Measurements from ENCODE around the gene ZNF343. TPM values are rescaled to one million over a fixed set of nuclear protein-coding genes. Genes with fewer than 3 reads are reported as not detected.
A peak's percentile ranks its signal among the peaks of the same experiment; 100 is the strongest.

ZNF343 gene
- total RNA-seq (2021) (13.8 and 16.2 TPM in 2 replicates), Bru-seq, nascent RNA (percentile 53 among the genes with signal in this experiment), BruChase-seq, experiment 1, labeled RNA remaining after a 2-hour chase (percentile 59 among the genes with signal in this experiment), BruChase-seq, experiment 2, labeled RNA remaining after a 6-hour chase (percentile 60 among the genes with signal in this experiment)
- long read RNA-seq, transcript ZNF343-201 (6 exons, 3,632 nt): major isoform, 8 of 17 reads
- long read RNA-seq, partial matches to known transcripts: 0 of 17 reads
- long read RNA-seq, other reads (novel, unspliced or antisense): 9 of 17 reads

DNA sequence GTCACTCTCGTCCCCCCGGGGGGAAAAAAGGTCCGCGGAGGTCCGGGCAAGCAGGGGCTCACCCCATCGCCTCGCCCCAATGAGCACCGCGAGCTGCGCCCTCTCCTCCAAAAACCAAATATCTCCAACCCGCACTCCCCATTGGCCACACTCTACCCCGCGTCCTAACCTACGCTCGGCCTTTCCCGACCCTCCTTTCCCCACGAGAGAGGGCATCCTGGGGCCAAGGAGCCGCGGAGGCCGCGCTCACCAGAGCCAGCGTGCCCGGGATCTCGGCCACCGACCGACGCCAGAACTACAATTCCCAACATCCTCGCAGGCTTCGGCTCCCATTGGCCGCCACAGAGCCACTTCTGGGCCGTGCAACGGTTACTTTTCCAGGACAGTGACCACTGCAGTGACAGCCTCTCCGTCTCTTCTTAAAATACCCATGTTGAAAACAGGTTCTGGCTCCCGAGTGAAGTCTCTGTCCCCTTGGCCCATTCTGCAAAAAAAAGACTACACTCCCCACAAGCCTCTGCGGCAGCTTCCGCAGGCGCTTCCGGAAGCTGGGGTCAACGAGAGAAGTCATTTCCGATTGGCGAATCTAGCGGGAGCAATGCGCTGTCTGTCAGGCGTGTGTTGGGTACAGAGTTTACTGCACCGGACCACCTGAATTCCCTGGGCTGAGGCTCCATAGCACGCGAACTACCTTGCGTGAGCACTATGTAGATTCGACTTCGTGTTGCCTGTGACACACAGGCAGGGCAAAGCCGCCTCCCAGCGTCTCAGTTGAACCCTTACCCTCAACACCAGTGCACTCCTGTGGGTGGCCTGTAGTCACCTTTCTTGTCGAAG is at the start of gene ZNF343:
TSS of gene ZNF343 (minus strand) at position 285 of the 837 bp plus-strand sequence. CDS start 15,020 bp downstream, outside the sequence.
- intact Hi-C loops (cut with micrococcal nuclease; ENCODE audit: unreplicated experiment): no loop called here
- TF ChIP-seq, protein P1, sequence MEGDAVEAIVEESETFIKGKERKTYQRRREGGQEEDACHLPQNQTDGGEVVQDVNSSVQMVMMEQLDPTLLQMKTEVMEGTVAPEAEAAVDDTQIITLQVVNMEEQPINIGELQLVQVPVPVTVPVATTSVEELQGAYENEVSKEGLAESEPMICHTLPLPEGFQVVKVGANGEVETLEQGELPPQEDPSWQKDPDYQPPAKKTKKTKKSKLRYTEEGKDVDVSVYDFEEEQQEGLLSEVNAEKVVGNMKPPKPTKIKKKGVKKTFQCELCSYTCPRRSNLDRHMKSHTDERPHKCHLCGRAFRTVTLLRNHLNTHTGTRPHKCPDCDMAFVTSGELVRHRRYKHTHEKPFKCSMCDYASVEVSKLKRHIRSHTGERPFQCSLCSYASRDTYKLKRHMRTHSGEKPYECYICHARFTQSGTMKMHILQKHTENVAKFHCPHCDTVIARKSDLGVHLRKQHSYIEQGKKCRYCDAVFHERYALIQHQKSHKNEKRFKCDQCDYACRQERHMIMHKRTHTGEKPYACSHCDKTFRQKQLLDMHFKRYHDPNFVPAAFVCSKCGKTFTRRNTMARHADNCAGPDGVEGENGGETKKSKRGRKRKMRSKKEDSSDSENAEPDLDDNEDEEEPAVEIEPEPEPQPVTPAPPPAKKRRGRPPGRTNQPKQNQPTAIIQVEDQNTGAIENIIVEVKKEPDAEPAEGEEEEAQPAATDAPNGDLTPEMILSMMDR (conservative IDR thresholded peaks at IDR 0.05; ENCODE audit: low read depth, low read length): no peak
- Histone ChIP-seq H3K27ac (ENCODE audit: low read depth, low read length, poor library complexity, severe bottlenecking) (peak within 1 kb of the TSS; percentile 94), H3K4me1 (ENCODE audit: insufficient read depth, low read length, poor library complexity, severe bottlenecking) (peaks cover 6% of the 10 kb centered on the region), H3K27me3 (replicated peaks; ENCODE audit: insufficient read depth, low read depth, low read length, poor library complexity) (no peaks in the 10 kb centered on the region), H3K4me3 (ENCODE audit: low read depth, low read length, poor library complexity, severe bottlenecking) (peak within 1 kb of the TSS; percentile 88), H3K36me3 (ENCODE audit: insufficient read depth, low read length, poor library complexity, severe bottlenecking) (no peaks in the 10 kb centered on the region), H3K9me3 (ENCODE audit: low read depth, low read length, poor library complexity, severe bottlenecking) (no peaks in the 10 kb centered on the region)
- DNase-seq (ENCODE audit: low spot score): peak; percentile 89
- ChIA-PET CTCF (interaction anchor here (0.6 to 1.0 kb wide), 2 partner anchors 13 to 184 kb away, joined by 3 to 5 read pairs; no protein-coding TSS in a partner anchor), POLR2A (ENCODE audit: low non-redundant PET) (interaction anchor here (0.5 to 0.6 kb wide), 2 partner anchors 11 to 384 kb away, joined by 3 to 4 read pairs; no protein-coding TSS in a partner anchor)
- BruUV-seq (replicated peaks): no TSS peak

DNA sequence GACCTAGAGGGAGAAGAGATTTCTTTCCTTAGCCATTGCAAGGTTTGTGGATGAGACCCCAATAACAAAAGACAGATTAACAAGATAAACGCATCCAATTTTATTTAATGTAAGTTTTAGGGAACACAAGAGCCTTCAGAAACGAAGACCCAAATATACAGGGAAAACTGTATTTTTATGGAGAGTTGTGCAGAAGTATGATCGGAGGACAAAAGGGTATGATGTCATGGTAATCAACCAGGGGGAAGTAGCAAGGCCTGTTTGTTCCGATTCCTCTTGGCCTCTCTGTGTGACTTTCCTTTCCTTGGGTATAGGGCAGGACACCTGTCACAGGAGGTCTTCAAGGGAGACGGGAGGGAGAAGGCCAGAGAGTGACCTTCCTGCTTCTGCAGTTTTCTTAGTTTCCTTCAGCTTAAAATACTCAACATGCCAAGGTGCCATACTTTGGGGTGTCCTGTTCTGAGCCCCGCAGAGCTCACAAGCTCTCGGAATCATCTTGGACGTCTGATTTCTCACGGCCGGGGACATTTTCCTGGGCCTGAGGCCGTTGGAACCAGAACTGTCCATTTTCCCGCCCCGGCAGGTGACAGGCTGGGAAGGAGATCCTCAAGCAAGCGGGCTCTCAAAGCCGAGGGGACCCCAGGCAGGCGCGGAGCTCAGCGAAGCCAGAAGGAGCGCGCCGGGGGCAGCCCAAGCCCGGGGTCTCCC is 49.3 kb upstream of the ZNF343 start:
- no TSS peak for BruUV-seq (replicated peaks)
- intact Hi-C loops (cut with micrococcal nuclease; ENCODE audit: unreplicated experiment): no loop called here
- POLR2A ChIA-PET (ENCODE audit: low non-redundant PET): no interaction called here
- Histone ChIP-seq H3K4me3 (ENCODE audit: low read depth, low read length, poor library complexity, severe bottlenecking) (no peak overlapping the region), H3K4me1 (ENCODE audit: insufficient read depth, low read length, poor library complexity, severe bottlenecking) (no peaks in the 10 kb centered on the region), H3K27ac (ENCODE audit: low read depth, low read length, poor library complexity, severe bottlenecking) (no peak overlapping the region), H3K9me3 (ENCODE audit: low read depth, low read length, poor library complexity, severe bottlenecking) (no peaks in the 10 kb centered on the region), H3K36me3 (ENCODE audit: insufficient read depth, low read length, poor library complexity, severe bottlenecking) (no peaks in the 10 kb centered on the region), H3K27me3 (replicated peaks; ENCODE audit: insufficient read depth, low read depth, low read length, poor library complexity) (peaks cover 67% of the 10 kb centered on the region)
- CTCF ChIA-PET: no interaction called here
- DNase-seq (ENCODE audit: low spot score): no peak
- peak; percentile 38 for TF ChIP-seq EZH2 (IDR thresholded peaks at IDR 0.05; ENCODE audit: borderline replicate concordance, low read depth, low read length, poor library complexity, severe bottlenecking)
- TF ChIP-seq, protein P1 (conservative IDR thresholded peaks at IDR 0.05; ENCODE audit: low read depth, low read length): no peak

DNA sequence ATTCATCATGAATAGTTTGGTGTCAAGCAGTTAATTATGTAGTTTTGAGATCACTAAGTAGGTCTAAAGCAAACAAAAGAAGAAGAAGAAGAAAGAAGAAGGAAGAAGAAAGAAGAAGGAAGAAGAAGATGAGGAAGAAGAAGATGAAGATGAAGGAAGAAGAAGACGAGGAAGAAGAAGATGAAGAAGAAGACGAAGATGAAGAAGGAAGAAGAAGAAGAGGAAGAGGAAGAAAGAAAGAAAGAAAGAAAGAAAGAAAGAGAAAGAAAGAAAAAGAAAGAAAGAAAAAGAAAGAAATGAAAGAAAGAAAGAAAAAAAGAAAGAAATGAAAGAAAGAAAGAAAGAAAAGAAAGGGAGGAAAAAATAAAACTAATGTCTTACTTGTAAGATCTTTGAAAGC is 36.9 kb upstream of the ZNF343 start:
- intact Hi-C loops (cut with micrococcal nuclease; ENCODE audit: unreplicated experiment): no loop called here
- no peak for TF ChIP-seq EZH2 (IDR thresholded peaks at IDR 0.05; ENCODE audit: borderline replicate concordance, low read depth, low read length, poor library complexity, severe bottlenecking)
- TF ChIP-seq, protein P1 (conservative IDR thresholded peaks at IDR 0.05; ENCODE audit: low read depth, low read length): no peak
- Histone ChIP-seq H3K27me3 (replicated peaks; ENCODE audit: insufficient read depth, low read depth, low read length, poor library complexity) (peaks cover 30% of the 10 kb centered on the region), H3K4me3 (ENCODE audit: low read depth, low read length, poor library complexity, severe bottlenecking) (no peak overlapping the region), H3K4me1 (ENCODE audit: insufficient read depth, low read length, poor library complexity, severe bottlenecking) (no peaks in the 10 kb centered on the region), H3K9me3 (ENCODE audit: low read depth, low read length, poor library complexity, severe bottlenecking) (no peaks in the 10 kb centered on the region), H3K36me3 (ENCODE audit: insufficient read depth, low read length, poor library complexity, severe bottlenecking) (no peaks in the 10 kb centered on the region), H3K27ac (ENCODE audit: low read depth, low read length, poor library complexity, severe bottlenecking) (no peak overlapping the region)
- no TSS peak for BruUV-seq (replicated peaks)
- ChIA-PET CTCF (no interaction called here), POLR2A (ENCODE audit: low non-redundant PET) (no interaction called here)
- no peak for DNase-seq (ENCODE audit: low spot score)

Measured in A673 (cell line).